ENCODE data around the gene MAP1B. TPM values are rescaled to one million over a fixed set of nuclear protein-coding genes. Genes with fewer than 3 reads are reported as not detected.

MAP1B gene
- total and polyA plus RNA-seq, 10 of the 15 experiments (the other 5 are each of a cell fraction or from before 2014, with no cell fraction given): 0.02 to 0.81 (median 0.06) TPM; not detected in 1

- no peaks in the 10 kb centered on the region for H3K79me2 ChIP-seq (ENCODE audit: control insufficient read depth, insufficient read depth, low read length)
- H3K4me2 ChIP-seq (ENCODE audit: control insufficient read depth, insufficient read depth): no peak overlapping the region
- no TSS peak for BruUV-seq (replicated peaks)
- H4K20me1 ChIP-seq (ENCODE audit: control insufficient read depth, insufficient read depth): no peaks in the 10 kb centered on the region
- ChIA-PET RAD21 (ENCODE audit: unreplicated experiment) (interaction anchor here (0.8 kb wide), 1 partner anchor 84 kb away, joined by 3 read pairs; no protein-coding TSS in a partner anchor), POLR2A (no interaction called here), SMC1A (ENCODE audit: uncharacterized antibody, unreplicated experiment) (interaction anchor here (0.6 to 1.2 kb wide), 4 partner anchors 9 to 38 kb away, joined by 3 read pairs; no protein-coding TSS in a partner anchor), CTCF (interaction anchor here (1.0 kb wide), 1 partner anchor 13 kb away, joined by 3 read pairs; no protein-coding TSS in a partner anchor)
- no peak overlapping the region for H3K27ac ChIP-seq (ENCODE audit: control insufficient read depth, insufficient read depth)
- in situ Hi-C loops (cut with MboI) (no loop called here), intact Hi-C loops (cut with micrococcal nuclease; ENCODE audit: unreplicated experiment) (no loop called here)
- WGBS (ENCODE audit: insufficient coverage, insufficient replicate concordance, low lambda C conversion rate, missing lambda C conversion rate): 94% methylated on average over 1 of the region's 1 CpG
- H3K4me1 ChIP-seq (ENCODE audit: control insufficient read depth, insufficient read depth, low read length): no peaks in the 10 kb centered on the region
- no peak overlapping the region for H3K9ac ChIP-seq (ENCODE audit: control insufficient read depth, insufficient read depth, low read length)
- no peak overlapping the region for H2AFZ ChIP-seq (ENCODE audit: control insufficient read depth, low read depth, low read length)
- ATAC-seq: no peak
- H3K4me3 ChIP-seq: no peak overlapping the region
- no peaks in the 10 kb centered on the region for H3K9me3 ChIP-seq (replicated peaks; ENCODE audit: control insufficient read depth, insufficient read depth, low read length)
- no peak for DNase-seq (ENCODE audit: low read depth, low spot score)
- H3K27me3 ChIP-seq (replicated peaks in 1 of 2; ENCODE audit: control insufficient read depth in 2 of 2, insufficient read depth in 2 of 2, low read length in 1 of 2): no peaks in the 10 kb centered on the region
- no peak for FAIRE-seq
- no peak for TF ChIP-seq LARP7 (IDR thresholded peaks at IDR 0.05)
- no peak for TF ChIP-seq POU2F2 (IDR thresholded peaks at IDR 0.05; ENCODE audit: borderline replicate concordance, low read depth, low read length)
- TF ChIP-seq SMC3 (IDR thresholded peaks at IDR 0.05; ENCODE audit: borderline replicate concordance, low read length): no peak
- TF ChIP-seq, protein P1, sequence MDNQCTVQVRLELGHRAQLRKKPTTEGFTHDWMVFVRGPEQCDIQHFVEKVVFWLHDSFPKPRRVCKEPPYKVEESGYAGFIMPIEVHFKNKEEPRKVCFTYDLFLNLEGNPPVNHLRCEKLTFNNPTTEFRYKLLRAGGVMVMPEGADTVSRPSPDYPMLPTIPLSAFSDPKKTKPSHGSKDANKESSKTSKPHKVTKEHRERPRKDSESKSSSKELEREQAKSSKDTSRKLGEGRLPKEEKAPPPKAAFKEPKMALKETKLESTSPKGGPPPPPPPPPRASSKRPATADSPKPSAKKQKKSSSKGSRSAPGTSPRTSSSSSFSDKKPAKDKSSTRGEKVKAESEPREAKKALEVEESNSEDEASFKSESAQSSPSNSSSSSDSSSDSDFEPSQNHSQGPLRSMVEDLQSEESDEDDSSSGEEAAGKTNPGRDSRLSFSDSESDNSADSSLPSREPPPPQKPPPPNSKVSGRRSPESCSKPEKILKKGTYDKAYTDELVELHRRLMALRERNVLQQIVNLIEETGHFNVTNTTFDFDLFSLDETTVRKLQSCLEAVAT (IDR thresholded peaks at IDR 0.05): no peak
- TF ChIP-seq POLR2A (IDR thresholded peaks at IDR 0.05; ENCODE audit: low read depth, low read length): no peak
- TF ChIP-seq GABPA (IDR thresholded peaks at IDR 0.05; ENCODE audit: low read depth): no peak
- peaks cover 21 to 57% of the 10 kb centered on the region in 2 experiments for H3K36me3 ChIP-seq (ENCODE audit: control insufficient read depth in 2 of 2, insufficient read depth in 2 of 2, low read length in 1 of 2)
Measured at GRCh38 chr5:72221099-72221498, 113.8 kb downstream of the MAP1B start.

DNA sequence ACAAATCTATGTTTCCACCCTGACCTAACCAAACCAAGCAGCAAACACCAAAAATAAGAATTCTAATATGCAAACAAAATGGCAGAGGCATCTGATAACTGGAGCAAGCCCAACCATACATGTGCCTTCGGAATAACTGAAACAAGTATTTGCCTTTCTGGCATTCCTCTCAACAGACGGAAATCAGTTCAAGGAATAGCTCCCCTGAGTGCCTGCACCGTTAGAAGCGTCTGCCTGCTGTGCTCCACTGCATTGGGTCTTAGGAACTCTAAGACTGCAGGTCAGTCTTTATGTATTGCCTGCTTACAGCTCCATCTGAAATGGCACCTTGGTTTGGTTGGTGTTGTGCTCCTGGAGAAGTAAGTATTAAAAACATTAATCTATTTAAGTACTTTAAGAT lies 114.3 kb downstream of the MAP1B start:
- ChIA-PET SMC1A (ENCODE audit: uncharacterized antibody, unreplicated experiment) (interaction anchor here (0.6 to 1.2 kb wide), 3 partner anchors 8 to 38 kb away, joined by 3 read pairs; no protein-coding TSS in a partner anchor), POLR2A (no interaction called here), CTCF (interaction anchor here (1.0 kb wide), 1 partner anchor 13 kb away, joined by 3 read pairs; no protein-coding TSS in a partner anchor), RAD21 (ENCODE audit: unreplicated experiment) (no interaction called here)
- Histone ChIP-seq H2AFZ (ENCODE audit: control insufficient read depth, low read depth, low read length) (no peak overlapping the region), H4K20me1 (ENCODE audit: control insufficient read depth, insufficient read depth) (no peaks in the 10 kb centered on the region), H3K27me3 (replicated peaks in 1 of 2; ENCODE audit: control insufficient read depth in 2 of 2, insufficient read depth in 2 of 2, low read length in 1 of 2) (no peaks in the 10 kb centered on the region), H3K9ac (ENCODE audit: control insufficient read depth, insufficient read depth, low read length) (no peak overlapping the region), H3K27ac (ENCODE audit: control insufficient read depth, insufficient read depth) (no peak overlapping the region), H3K36me3 (ENCODE audit: control insufficient read depth in 2 of 2, insufficient read depth in 2 of 2, low read length in 1 of 2) (peaks cover 21 to 59% of the 10 kb centered on the region in 2 experiments), H3K4me2 (ENCODE audit: control insufficient read depth, insufficient read depth) (no peak overlapping the region), H3K4me1 (ENCODE audit: control insufficient read depth, insufficient read depth, low read length) (no peaks in the 10 kb centered on the region), H3K79me2 (ENCODE audit: control insufficient read depth, insufficient read depth, low read length) (no peaks in the 10 kb centered on the region), H3K9me3 (replicated peaks; ENCODE audit: control insufficient read depth, insufficient read depth, low read length) (no peaks in the 10 kb centered on the region), H3K4me3 (no peak overlapping the region)
- intact Hi-C loops (cut with micrococcal nuclease; ENCODE audit: unreplicated experiment): no loop called here
- FAIRE-seq: no peak
- BruUV-seq (replicated peaks): no TSS peak
- no peak for ATAC-seq
- in situ Hi-C loops (cut with MboI): no loop called here
- no peak for DNase-seq (ENCODE audit: low read depth, low spot score)
- TF ChIP-seq RELA (IDR thresholded peaks at IDR 0.05; ENCODE audit: borderline replicate concordance, partially characterized antibody): no peak
- no peak for TF ChIP-seq ESRRA (IDR thresholded peaks at IDR 0.05; ENCODE audit: low read length)
- 89% methylated on average over 4 of the region's 4 CpGs for WGBS (ENCODE audit: insufficient coverage, insufficient replicate concordance, low lambda C conversion rate, missing lambda C conversion rate)

Data from GM12878 (cell line).